MM.1S (cell line): ENCODE results near the gene SSU72.

ENCODE experiments used
- EZH2 ChIP-seq: fragments of 300-600 bp; sonication (generic); optimal IDR thresholded peaks from 2 replicates; pipeline ENCODE3; 2017; ENCODE audit warnings: low read depth, mild to moderate bottlenecking, antibody characterized with exemption, low read length, mixed read lengths
- EZH2phosphoT487 ChIP-seq: fragments of 300-600 bp; sonication (generic); IDR thresholded peaks from 2 replicates; pipeline ENCODE4 v1.6.1; 2018; ENCODE audit warnings: antibody characterized with exemption, low read length
- TF ChIP-seq, protein P1 (sequence below): fragments of 300-600 bp; sonication (generic); IDR thresholded peaks from 2 replicates; pipeline ENCODE4 v1.5.1; 2016; ENCODE audit warnings: antibody characterized with exemption, low read length, mixed read lengths

DNA sequence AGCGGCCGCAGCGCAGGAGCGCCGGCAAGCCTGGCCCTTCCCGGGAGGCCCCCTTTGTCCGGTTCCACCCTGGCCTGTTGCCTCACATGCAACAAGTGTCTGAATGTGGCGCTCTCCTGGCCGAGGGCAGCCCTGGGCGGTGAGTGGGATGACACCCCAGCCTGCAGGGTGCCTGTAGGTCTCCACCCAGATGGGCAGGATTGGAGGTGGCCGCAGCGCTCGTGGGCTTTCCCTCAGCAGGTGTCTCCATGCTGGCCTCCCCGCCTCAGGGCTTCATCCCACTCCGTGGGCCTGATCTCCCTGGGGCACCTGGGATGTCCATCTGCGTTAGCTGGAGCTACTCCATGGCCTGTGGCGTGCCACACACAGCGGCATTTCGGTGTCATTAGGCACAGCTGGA, 42.2 kb upstream of the SSU72 start:
- TF ChIP-seq, protein P1, sequence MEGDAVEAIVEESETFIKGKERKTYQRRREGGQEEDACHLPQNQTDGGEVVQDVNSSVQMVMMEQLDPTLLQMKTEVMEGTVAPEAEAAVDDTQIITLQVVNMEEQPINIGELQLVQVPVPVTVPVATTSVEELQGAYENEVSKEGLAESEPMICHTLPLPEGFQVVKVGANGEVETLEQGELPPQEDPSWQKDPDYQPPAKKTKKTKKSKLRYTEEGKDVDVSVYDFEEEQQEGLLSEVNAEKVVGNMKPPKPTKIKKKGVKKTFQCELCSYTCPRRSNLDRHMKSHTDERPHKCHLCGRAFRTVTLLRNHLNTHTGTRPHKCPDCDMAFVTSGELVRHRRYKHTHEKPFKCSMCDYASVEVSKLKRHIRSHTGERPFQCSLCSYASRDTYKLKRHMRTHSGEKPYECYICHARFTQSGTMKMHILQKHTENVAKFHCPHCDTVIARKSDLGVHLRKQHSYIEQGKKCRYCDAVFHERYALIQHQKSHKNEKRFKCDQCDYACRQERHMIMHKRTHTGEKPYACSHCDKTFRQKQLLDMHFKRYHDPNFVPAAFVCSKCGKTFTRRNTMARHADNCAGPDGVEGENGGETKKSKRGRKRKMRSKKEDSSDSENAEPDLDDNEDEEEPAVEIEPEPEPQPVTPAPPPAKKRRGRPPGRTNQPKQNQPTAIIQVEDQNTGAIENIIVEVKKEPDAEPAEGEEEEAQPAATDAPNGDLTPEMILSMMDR: no peak
- TF ChIP-seq EZH2 (no peak), EZH2phosphoT487 (no peak)
